ENCODE measurements around the gene TOLLIP.

TOLLIP gene

DNA sequence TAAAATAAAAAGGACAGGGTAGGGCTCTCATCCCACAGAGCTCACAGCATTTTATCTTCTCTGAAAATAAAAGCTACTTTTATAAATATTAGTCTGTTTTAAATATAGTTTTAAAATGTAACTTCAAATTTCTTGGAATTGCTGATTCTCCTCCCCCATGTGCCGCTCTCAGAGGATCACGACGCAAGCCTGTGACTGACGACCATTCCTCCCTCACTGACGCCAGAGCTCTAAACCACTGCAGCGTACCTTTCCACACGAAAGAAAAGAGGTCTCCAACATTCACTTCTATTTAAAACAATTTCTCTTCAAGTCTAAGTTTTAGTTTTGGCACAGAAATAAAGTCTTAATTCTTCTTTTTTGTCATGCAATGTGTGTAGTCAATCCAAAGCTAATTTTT lies 9.3 kb downstream of the TOLLIP start:
- in situ Hi-C loops (cut with HindIII; ENCODE audit: low sequenced_read_pairs) = no loop called here

- in situ Hi-C loops (cut with HindIII; ENCODE audit: low sequenced_read_pairs) = no loop called here
These were observed 9.8 kb downstream of the TOLLIP start for GRCh38 chr11:1299621-1300020.

DNA sequence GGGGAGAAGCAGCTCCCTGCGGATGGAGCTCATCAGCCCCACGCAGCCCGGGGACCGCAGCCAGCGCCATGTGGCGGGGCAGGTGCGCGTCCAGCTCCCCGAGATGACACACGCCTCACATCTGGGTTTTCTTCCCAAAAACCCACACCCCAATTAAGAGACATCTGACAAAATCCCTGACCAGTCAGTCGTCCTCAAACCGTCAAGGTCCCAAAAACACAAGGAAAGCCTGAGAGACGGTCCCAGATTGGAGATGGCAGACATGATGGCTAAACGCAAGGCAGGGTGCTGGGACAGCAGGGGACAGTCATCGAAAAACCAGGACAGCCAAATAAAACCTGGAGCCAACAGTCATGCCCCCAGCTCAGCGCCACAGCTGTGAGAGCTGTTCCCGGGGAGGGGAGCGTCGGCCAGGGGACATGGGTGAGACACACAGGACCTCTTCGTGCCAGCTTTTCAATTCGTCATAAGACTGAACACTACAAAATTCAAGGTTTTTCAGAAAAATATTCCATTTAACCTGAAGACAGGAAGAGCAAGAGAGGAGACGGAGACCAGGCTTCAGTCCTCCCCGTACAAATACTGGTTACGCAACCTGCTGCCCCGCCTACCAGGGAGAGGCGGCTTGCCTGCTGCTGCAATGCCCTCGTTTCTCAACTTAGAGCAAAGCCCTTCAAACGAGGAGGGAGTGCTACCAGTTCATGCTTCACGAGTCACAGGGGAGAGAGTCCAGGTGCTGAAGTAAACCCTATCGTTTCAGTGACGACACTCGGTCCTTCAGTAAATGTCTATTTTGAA lies 10.5 kb downstream of the TOLLIP start:
- in situ Hi-C loops (cut with HindIII; ENCODE audit: low sequenced_read_pairs) = no loop called here

- in situ Hi-C loops (cut with HindIII; ENCODE audit: low sequenced_read_pairs) = no loop called here
These were observed 11.6 kb downstream of the TOLLIP start for GRCh38 chr11:1297576-1298473.

GRCh38 chr11:1297011-1297575 lies 12.3 kb downstream of the TOLLIP start:
- in situ Hi-C loops (cut with HindIII; ENCODE audit: low sequenced_read_pairs) = no loop called here

DNA sequence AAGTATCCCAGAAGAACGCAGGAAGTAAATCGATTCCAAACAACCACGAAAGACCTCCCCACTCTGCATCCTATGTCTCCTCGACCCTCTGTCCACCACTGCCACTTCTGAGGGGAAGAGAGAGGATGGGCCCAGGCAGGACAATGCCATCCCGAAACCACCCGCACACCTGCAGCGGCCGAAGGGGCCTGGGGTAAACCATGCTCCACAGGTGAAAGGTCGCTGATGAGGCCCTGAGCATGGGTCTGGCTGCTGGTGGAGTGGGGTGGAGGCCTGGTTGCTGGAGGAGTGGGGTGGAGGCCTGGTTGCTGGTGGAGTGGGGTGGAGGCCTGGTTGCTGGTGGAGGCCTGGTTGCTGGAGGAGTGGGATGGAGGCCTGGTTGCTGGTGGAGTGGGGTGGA lies 13.1 kb downstream of the TOLLIP start:
- in situ Hi-C loops (cut with HindIII; ENCODE audit: low sequenced_read_pairs) = no loop called here

DNA sequence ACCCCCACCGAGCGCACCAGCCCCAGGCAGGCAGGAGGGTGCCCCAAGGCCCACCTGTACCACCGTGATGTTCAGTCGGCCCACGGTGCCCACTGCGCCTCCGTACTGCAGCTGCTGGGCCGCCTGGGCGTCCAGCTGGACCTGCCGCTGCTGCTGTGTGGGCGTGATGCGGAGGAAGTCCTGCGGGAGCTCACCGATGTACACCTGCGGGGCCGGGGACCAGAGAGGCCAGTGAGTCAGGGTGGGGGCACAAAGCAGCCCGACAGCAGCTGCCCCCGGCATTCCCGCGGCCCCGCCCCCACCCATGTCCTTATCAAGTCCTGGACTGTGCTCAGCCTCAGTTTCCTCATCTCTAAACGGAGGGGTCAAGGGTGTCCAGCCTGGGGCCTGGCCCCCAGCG lies 13.8 kb downstream of the TOLLIP start:
- in situ Hi-C loops (cut with HindIII; ENCODE audit: low sequenced_read_pairs) = no loop called here

- in situ Hi-C loops (cut with HindIII; ENCODE audit: low sequenced_read_pairs) = no loop called here
These were observed 14.3 kb downstream of the TOLLIP start for GRCh38 chr11:1295086-1295485.

- in situ Hi-C loops (cut with HindIII; ENCODE audit: low sequenced_read_pairs) = no loop called here
These were observed 15.8 kb downstream of the TOLLIP start for GRCh38 chr11:1293619-1294015.

GRCh38 chr11:1292644-1293618 lies 16.5 kb downstream of the TOLLIP start:
- in situ Hi-C loops (cut with HindIII; ENCODE audit: low sequenced_read_pairs) = no loop called here

- in situ Hi-C loops (cut with HindIII; ENCODE audit: low sequenced_read_pairs) = no loop called here
These were observed 17.3 kb downstream of the TOLLIP start for GRCh38 chr11:1292018-1292643.

- in situ Hi-C loops (cut with HindIII; ENCODE audit: low sequenced_read_pairs) = no loop called here
These were observed 18.0 kb downstream of the TOLLIP start for GRCh38 chr11:1291295-1292017.

DNA sequence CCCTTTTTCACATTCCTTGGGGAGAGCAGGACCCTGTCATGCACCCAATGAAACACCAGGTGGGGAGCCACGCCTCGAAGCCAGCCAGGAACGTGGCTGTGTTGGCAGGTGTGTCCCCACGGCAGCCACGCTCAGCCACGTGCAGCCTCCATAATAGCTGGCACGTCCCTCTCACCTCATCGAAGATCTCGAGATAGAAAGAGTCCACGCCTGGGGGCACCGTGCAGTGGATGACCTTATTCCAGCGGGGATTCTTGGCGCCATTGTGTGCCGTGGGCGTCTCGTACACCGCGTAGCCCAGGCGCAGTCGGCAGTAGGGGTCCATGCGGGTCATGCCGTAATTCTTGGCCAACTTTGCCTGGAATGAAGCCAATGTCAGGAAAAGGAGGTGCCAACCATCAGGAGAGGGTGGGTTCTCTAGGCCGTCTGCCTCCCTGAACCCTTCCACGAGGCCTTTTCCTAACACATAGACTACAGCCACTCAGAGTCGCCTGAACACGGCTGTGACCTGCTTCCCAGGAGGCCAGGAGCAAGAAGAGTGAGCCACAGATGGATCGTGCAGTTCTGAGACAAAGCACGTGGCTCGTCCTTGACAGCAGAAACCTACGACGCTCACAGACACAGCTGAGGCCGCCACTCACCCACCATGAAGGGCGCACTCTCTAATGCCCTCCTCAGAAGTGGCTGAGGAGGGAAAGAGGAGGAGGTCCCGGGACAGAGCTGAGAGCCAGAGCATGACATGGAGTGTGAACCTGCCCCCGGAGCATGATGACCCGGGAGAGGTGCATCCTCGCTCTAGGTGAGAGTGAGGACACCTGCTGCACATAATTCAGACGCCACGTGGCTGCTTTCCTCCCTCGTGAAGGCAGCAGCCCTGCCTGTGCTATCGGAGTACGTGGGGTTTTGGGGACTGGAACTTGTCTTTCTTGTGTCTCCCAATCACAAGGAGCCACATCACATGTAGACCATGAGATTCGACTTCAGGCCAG lies 19.1 kb downstream of the TOLLIP start:
- in situ Hi-C loops (cut with HindIII; ENCODE audit: low sequenced_read_pairs) = no loop called here

DNA sequence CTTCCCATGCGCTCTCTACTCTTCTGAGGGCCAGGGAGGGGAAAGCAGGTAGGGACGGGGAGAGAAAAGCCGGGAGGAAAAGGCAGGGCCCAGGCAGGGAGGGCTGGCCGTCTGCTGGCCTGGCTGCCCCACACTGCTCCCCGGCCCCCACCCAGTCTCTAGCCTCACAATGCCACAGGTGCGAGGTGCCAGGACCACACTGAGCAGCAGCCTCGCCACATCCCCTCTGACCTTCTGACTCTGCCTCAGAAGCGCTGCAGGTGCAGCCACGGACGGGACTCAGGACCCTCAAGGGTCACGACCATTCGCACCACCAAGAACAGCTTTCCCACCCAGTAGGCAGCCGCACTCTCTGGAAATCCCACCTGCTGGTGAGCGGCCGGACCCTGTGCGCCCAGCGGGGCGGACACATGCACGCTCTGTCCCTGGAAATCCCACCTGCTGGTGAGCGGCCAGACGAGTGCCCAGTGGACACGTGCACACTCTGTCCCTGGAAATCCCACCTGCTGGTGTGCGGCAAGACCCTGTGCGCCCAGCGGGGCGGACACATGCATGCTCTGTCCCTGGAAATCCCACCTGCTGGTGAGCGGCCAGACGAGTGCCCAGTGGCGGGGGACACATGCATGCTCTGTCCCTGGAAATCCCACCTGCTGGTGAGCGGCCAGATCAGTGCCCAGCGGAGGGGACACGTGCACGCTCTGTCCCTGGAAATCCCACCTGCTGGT lies 20.1 kb downstream of the TOLLIP start:
- in situ Hi-C loops (cut with HindIII; ENCODE audit: low sequenced_read_pairs) = no loop called here

- in situ Hi-C loops (cut with HindIII; ENCODE audit: low sequenced_read_pairs) = no loop called here
These were observed 20.8 kb downstream of the TOLLIP start for GRCh38 chr11:1288426-1289151.

GRCh38 chr11:1287928-1288327 lies 21.5 kb downstream of the TOLLIP start:
- in situ Hi-C loops (cut with HindIII; ENCODE audit: low sequenced_read_pairs) = no loop called here

- in situ Hi-C loops (cut with HindIII; ENCODE audit: low sequenced_read_pairs) = no loop called here
These were observed 23.6 kb downstream of the TOLLIP start for GRCh38 chr11:1285876-1286275.
